ENCODE data around the gene FAM20C. TPM values are rescaled to one million over a fixed set of nuclear protein-coding genes. Genes with fewer than 3 reads are reported as not detected.

The FAM20C gene
- total RNA-seq, 1 donor from 2014 or later = 22.1 TPM

DNA sequence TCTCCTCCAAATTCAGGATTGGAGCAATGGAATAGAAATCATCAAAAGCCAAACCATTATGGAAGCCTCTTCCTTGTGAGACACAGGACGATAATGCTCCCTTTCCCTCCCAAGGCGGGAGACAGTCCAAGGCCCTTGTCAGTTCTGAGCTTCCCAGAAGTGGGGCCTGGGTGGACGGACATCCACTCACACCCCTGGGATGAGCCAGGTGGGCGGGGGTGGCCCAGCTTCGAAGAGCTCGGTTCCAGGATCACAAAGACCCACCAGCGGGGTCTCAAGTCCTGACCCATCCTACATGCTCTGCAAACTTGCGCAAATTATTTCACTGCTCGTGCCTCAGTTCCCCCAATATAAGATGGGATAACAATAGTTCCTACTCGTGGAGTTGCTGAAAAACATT lies 87.5 kb downstream of the FAM20C start:
- no peaks in the 10 kb centered on the region for H3K27me3 ChIP-seq
- no peak overlapping the region for H3K27ac ChIP-seq
- H3K4me1 ChIP-seq = no peaks in the 10 kb centered on the region
- no peak for TF ChIP-seq POLR2AphosphoS5 (IDR thresholded peaks at IDR 0.05; ENCODE audit: insufficient read depth in 1 of 2, low read depth in 1 of 2)
- no peaks in the 10 kb centered on the region for H3K9me3 ChIP-seq
- DNase-seq (ENCODE audit: extremely low spot score in 2 of 2) = no peak
- H3K4me3 ChIP-seq = no peak overlapping the region
- intact Hi-C loops (cut with DNase I) = no loop called here
- H3K36me3 ChIP-seq = no peaks in the 10 kb centered on the region

DNA sequence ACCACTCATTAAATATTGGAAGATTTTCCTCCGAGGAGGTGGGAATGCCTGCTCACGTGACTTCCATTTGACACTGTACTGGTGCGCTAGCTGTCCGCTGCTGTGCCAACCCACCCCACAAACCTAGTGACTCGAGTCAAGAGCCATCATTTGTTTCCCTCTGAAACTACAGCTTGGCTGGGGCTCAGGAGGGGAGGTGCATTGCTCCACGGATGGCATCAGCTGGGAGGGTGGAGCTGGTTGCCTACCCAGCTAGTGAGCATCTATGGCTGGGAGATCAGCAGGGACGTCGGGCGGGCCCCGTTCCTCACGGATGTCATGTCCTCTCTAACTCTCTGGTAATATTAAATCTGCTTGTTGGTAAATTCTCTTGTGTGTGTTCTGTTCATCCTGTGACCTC lies 88.1 kb downstream of the FAM20C start:
- no peak overlapping the region for H3K4me3 ChIP-seq
- no peak for DNase-seq (ENCODE audit: extremely low spot score in 2 of 2)
- intact Hi-C loops (cut with DNase I) = no loop called here
- H3K27ac ChIP-seq = no peak overlapping the region
- TF ChIP-seq POLR2AphosphoS5 (IDR thresholded peaks at IDR 0.05; ENCODE audit: insufficient read depth in 1 of 2, low read depth in 1 of 2) = no peak
- TF ChIP-seq POLR2A (IDR thresholded peaks at IDR 0.05) = no peak
- TF ChIP-seq, protein P1, sequence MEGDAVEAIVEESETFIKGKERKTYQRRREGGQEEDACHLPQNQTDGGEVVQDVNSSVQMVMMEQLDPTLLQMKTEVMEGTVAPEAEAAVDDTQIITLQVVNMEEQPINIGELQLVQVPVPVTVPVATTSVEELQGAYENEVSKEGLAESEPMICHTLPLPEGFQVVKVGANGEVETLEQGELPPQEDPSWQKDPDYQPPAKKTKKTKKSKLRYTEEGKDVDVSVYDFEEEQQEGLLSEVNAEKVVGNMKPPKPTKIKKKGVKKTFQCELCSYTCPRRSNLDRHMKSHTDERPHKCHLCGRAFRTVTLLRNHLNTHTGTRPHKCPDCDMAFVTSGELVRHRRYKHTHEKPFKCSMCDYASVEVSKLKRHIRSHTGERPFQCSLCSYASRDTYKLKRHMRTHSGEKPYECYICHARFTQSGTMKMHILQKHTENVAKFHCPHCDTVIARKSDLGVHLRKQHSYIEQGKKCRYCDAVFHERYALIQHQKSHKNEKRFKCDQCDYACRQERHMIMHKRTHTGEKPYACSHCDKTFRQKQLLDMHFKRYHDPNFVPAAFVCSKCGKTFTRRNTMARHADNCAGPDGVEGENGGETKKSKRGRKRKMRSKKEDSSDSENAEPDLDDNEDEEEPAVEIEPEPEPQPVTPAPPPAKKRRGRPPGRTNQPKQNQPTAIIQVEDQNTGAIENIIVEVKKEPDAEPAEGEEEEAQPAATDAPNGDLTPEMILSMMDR (IDR thresholded peaks at IDR 0.05) = no peak
- H3K36me3 ChIP-seq = no peaks in the 10 kb centered on the region
- no peaks in the 10 kb centered on the region for H3K9me3 ChIP-seq
- no peaks in the 10 kb centered on the region for H3K4me1 ChIP-seq
- no peaks in the 10 kb centered on the region for H3K27me3 ChIP-seq

DNA sequence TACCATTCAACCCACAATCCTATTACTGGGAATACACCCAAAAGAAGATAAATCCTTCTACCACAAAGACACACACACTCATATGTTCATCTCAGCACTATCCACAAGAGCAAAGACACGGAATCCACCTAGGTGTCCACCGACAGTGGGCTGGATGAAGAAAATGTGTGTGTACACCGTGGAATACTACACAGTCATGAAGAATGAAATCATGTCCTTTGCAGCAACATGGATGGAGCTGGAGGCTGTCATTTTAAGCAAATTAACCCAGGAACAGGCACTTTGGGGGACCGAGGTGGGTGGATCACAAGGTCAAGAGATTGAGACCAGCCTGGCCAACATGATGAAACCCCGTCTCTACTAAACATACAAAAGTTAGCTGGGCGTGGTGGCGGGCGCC lies 89.3 kb downstream of the FAM20C start:
- no peaks in the 10 kb centered on the region for H3K9me3 ChIP-seq
- no peak overlapping the region for H3K4me3 ChIP-seq
- H3K27me3 ChIP-seq = no peaks in the 10 kb centered on the region
- TF ChIP-seq POLR2AphosphoS5 (IDR thresholded peaks at IDR 0.05; ENCODE audit: insufficient read depth in 1 of 2, low read depth in 1 of 2) = no peak
- TF ChIP-seq, protein P1 (IDR thresholded peaks at IDR 0.05) = no peak
- TF ChIP-seq POLR2A (IDR thresholded peaks at IDR 0.05) = no peak
- no peaks in the 10 kb centered on the region for H3K36me3 ChIP-seq
- intact Hi-C loops (cut with DNase I) = no loop called here
- DNase-seq (ENCODE audit: extremely low spot score in 2 of 2) = no peak
- no peak overlapping the region for H3K27ac ChIP-seq
- H3K4me1 ChIP-seq = no peaks in the 10 kb centered on the region

DNA sequence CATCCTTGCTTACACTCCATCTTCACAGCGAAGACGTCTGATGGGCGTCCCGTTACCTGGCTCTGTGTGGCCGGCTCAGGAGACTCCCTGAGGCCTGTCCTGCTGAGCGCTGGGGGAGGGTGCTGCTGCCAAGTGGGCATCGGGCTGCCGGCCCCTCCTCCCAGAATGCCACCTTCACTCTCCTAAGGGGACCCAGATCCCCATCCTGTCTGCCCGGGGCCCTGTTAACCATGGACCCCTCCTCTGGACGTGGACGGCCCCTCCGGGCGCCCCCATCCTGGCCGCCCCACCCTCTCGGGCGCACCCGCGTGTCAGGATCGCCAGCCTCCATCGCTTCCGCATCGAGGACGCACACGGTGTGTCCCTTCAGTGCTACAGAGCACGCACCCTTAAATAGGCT lies 90.2 kb downstream of the FAM20C start:
- no peak for DNase-seq (ENCODE audit: extremely low spot score in 2 of 2)
- Histone ChIP-seq H3K9me3 (no peaks in the 10 kb centered on the region), H3K27me3 (no peaks in the 10 kb centered on the region), H3K4me3 (no peak overlapping the region), H3K27ac (no peak overlapping the region), H3K36me3 (no peaks in the 10 kb centered on the region), H3K4me1 (no peaks in the 10 kb centered on the region)
- TF ChIP-seq POLR2AphosphoS5 (IDR thresholded peaks at IDR 0.05; ENCODE audit: insufficient read depth in 1 of 2, low read depth in 1 of 2) = no peak
- TF ChIP-seq, protein P1 (IDR thresholded peaks at IDR 0.05) = no peak
- TF ChIP-seq POLR2A (IDR thresholded peaks at IDR 0.05) = no peak
- intact Hi-C loops (cut with DNase I) = no loop called here

DNA sequence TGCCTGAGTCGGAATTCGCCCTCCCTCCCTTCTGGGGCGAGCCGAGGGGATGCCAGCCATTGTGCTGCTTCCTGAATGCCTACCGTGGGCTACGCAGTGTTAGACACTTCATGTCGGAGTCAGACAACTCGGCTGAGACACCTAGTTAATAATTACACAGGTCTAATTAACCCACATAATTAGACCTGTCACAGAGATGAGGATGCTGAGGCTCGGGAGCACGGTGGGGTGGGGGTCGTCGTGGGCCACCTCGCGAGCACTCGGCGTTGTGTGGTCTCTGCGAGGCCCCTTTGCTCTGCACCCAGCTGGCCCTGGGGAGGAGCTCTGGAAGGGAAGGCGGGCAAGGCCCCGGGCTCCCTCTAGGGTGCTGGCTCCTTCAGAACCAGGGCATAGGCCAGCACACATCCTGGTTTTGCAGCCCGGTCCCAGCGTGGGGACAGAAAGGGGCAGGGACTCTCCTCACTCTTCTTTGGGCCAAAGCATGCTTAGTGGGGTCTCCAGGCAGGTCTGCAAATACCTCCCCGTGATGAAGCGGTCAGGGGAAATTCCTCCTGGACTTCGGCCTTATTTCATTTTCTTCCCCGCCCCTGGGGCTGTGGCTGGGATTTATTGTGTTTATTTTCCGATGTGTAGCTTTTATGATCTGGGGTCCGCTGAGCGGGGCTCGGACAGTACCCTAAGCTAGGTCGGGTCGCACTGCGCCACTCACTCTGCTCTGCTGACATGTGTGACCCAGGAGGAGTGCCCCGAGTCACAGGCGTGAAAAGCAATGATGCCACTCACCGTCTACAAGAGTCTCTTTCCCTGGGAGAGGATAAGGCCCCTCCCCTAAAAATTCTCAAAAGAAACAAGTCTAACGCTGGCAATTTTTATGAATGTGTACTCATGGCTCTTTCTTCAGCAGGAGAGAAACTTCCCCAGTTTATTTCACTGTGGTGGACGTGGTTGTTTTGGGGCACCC lies 92.7 kb downstream of the FAM20C start:
- DNase-seq (ENCODE audit: extremely low spot score in 2 of 2) = no peak
- Histone ChIP-seq H3K27ac (no peak overlapping the region), H3K36me3 (no peaks in the 10 kb centered on the region), H3K9me3 (no peaks in the 10 kb centered on the region), H3K4me1 (peaks cover 5% of the 10 kb centered on the region), H3K4me3 (no peak overlapping the region), H3K27me3 (peaks cover 6% of the 10 kb centered on the region)
- TF ChIP-seq, protein P1 (IDR thresholded peaks at IDR 0.05) = no peak
- TF ChIP-seq POLR2AphosphoS5 (IDR thresholded peaks at IDR 0.05; ENCODE audit: insufficient read depth in 1 of 2, low read depth in 1 of 2) = no peak
- TF ChIP-seq POLR2A (IDR thresholded peaks at IDR 0.05) = no peak
- intact Hi-C loops (cut with DNase I) = no loop called here
